ENCODE data around the gene WDR7. TPM values are rescaled to one million over a fixed set of nuclear protein-coding genes. Genes with fewer than 3 reads are reported as not detected.

Gene WDR7
- total and polyA plus RNA-seq, 5 donors, result 7.4 to 32.2 (median 26.7) TPM

GRCh38 chr18:56723068-56723467 lies 71.9 kb downstream of the WDR7 start:
- Histone ChIP-seq H3K4me3 (ENCODE audit: low read length) (no peak overlapping the region), H3K9me3 (ENCODE audit: control insufficient read depth, low read length) (no peaks in the 10 kb centered on the region), H3K27ac (ENCODE audit: low read length) (no peak overlapping the region), H3K4me1 (ENCODE audit: control insufficient read depth, insufficient read depth, low read length) (no peaks in the 10 kb centered on the region), H3K27me3 (ENCODE audit: control insufficient read depth, insufficient read depth) (no peaks in the 10 kb centered on the region)
- 98% methylated on average over 1 of the region's 1 CpG for whole genome bisulfite sequencing
- ATAC-seq (no peak), DNase-seq (no peak)
- intact Hi-C loops (cut with DNase I), result no loop called here

- Histone ChIP-seq H3K4me3 (ENCODE audit: low read length) (no peak overlapping the region), H3K27me3 (ENCODE audit: control insufficient read depth, insufficient read depth) (no peaks in the 10 kb centered on the region), H3K4me1 (ENCODE audit: control insufficient read depth, insufficient read depth, low read length) (no peaks in the 10 kb centered on the region), H3K9me3 (ENCODE audit: control insufficient read depth, low read length) (no peaks in the 10 kb centered on the region), H3K27ac (ENCODE audit: low read length) (no peak overlapping the region)
- DNase-seq (no peak), ATAC-seq (no peak)
- intact Hi-C loops (cut with DNase I), result no loop called here
- WGBS, result 92% methylated on average over 2 of the region's 2 CpGs
These were observed 72.5 kb downstream of the WDR7 start for GRCh38 chr18:56723706-56724105.

- ATAC-seq, result no peak
- Histone ChIP-seq H3K27me3 (ENCODE audit: control insufficient read depth, insufficient read depth) (no peaks in the 10 kb centered on the region), H3K27ac (ENCODE audit: low read length) (no peak overlapping the region), H3K4me1 (ENCODE audit: control insufficient read depth, insufficient read depth, low read length) (no peaks in the 10 kb centered on the region), H3K4me3 (ENCODE audit: low read length) (no peak overlapping the region), H3K9me3 (ENCODE audit: control insufficient read depth, low read length) (no peaks in the 10 kb centered on the region)
- intact Hi-C loops (cut with DNase I), result no loop called here
- DNase-seq, result no peak
- 90% methylated on average over 2 of the region's 2 CpGs for WGBS
These were observed 75.7 kb downstream of the WDR7 start for GRCh38 chr18:56726906-56727305.

- no peak for ATAC-seq
- intact Hi-C loops (cut with DNase I), result no loop called here
- Histone ChIP-seq H3K27ac (ENCODE audit: low read length) (no peak overlapping the region), H3K4me3 (ENCODE audit: low read length) (no peak overlapping the region), H3K9me3 (ENCODE audit: control insufficient read depth, low read length) (no peaks in the 10 kb centered on the region), H3K4me1 (ENCODE audit: control insufficient read depth, insufficient read depth, low read length) (no peaks in the 10 kb centered on the region), H3K27me3 (ENCODE audit: control insufficient read depth, insufficient read depth) (no peaks in the 10 kb centered on the region)
- 93% methylated on average over 5 of the region's 5 CpGs for WGBS
- DNase-seq, result no peak
These were observed 76.2 kb downstream of the WDR7 start for GRCh38 chr18:56727399-56727798.

GRCh38 chr18:56728741-56729140 lies 77.6 kb downstream of the WDR7 start:
- DNase-seq (no peak), ATAC-seq (no peak)
- no peaks in the 10 kb centered on the region for H3K4me1 ChIP-seq (ENCODE audit: control insufficient read depth, insufficient read depth, low read length)
- no peak overlapping the region for H3K27ac ChIP-seq (ENCODE audit: low read length)
- no peak overlapping the region for H3K4me3 ChIP-seq (ENCODE audit: low read length)
- intact Hi-C loops (cut with DNase I), result no loop called here
- 94% methylated on average over 3 of the region's 3 CpGs for WGBS
- no peaks in the 10 kb centered on the region for H3K27me3 ChIP-seq (ENCODE audit: control insufficient read depth, insufficient read depth)
- H3K9me3 ChIP-seq (ENCODE audit: control insufficient read depth, low read length), result no peaks in the 10 kb centered on the region

GRCh38 chr18:56738184-56738583 lies 87.0 kb downstream of the WDR7 start:
- intact Hi-C loops (cut with DNase I), result no loop called here
- WGBS, result 87% methylated on average over 5 of the region's 5 CpGs
- H3K9me3 ChIP-seq (ENCODE audit: control insufficient read depth, low read length), result no peaks in the 10 kb centered on the region
- H3K4me3 ChIP-seq (ENCODE audit: low read length), result no peak overlapping the region
- H3K27me3 ChIP-seq (ENCODE audit: control insufficient read depth, insufficient read depth), result no peaks in the 10 kb centered on the region
- H3K4me1 ChIP-seq (ENCODE audit: control insufficient read depth, insufficient read depth, low read length), result no peaks in the 10 kb centered on the region
- no peak overlapping the region for H3K27ac ChIP-seq (ENCODE audit: low read length)
- ATAC-seq (no peak), DNase-seq (no peak)

- no peak for DNase-seq
- H3K4me3 ChIP-seq (ENCODE audit: low read length), result no peak overlapping the region
- WGBS, result 97% methylated on average over 2 of the region's 2 CpGs
- H3K4me1 ChIP-seq (ENCODE audit: control insufficient read depth, insufficient read depth, low read length), result no peaks in the 10 kb centered on the region
- intact Hi-C loops (cut with DNase I), result loop anchor here in 2 of 4 donors (10.0 kb wide), 2 partner anchors 815 to 825 kb away; no protein-coding TSS in a partner anchor
- ATAC-seq, result no peak
- H3K27ac ChIP-seq (ENCODE audit: low read length), result no peak overlapping the region
- H3K9me3 ChIP-seq (ENCODE audit: control insufficient read depth, low read length), result no peaks in the 10 kb centered on the region
- H3K27me3 ChIP-seq (ENCODE audit: control insufficient read depth, insufficient read depth), result no peaks in the 10 kb centered on the region
These were observed 88.6 kb downstream of the WDR7 start for GRCh38 chr18:56739731-56740130.

- no peaks in the 10 kb centered on the region for H3K9me3 ChIP-seq (ENCODE audit: control insufficient read depth, low read length)
- H3K4me3 ChIP-seq (ENCODE audit: low read length), result no peak overlapping the region
- ATAC-seq (no peak), DNase-seq (no peak)
- WGBS, result 33% methylated on average over 1 of the region's 1 CpG
- no peak overlapping the region for H3K27ac ChIP-seq (ENCODE audit: low read length)
- no peaks in the 10 kb centered on the region for H3K27me3 ChIP-seq (ENCODE audit: control insufficient read depth, insufficient read depth)
- peaks cover 3% of the 10 kb centered on the region for H3K4me1 ChIP-seq (ENCODE audit: control insufficient read depth, insufficient read depth, low read length)
- intact Hi-C loops (cut with DNase I), result loop anchor here in 2 of 4 donors (10.0 kb wide), 2 partner anchors 814 to 824 kb away; no protein-coding TSS in a partner anchor
These were observed 89.5 kb downstream of the WDR7 start for GRCh38 chr18:56740645-56741044.

GRCh38 chr18:56741685-56742084 lies 90.5 kb downstream of the WDR7 start:
- no peak overlapping the region for H3K27ac ChIP-seq (ENCODE audit: low read length)
- ATAC-seq (no peak), DNase-seq (no peak)
- WGBS, result 97% methylated on average over 1 of the region's 1 CpG
- no peak overlapping the region for H3K4me3 ChIP-seq (ENCODE audit: low read length)
- no peaks in the 10 kb centered on the region for H3K9me3 ChIP-seq (ENCODE audit: control insufficient read depth, low read length)
- intact Hi-C loops (cut with DNase I), result loop anchor here in 2 of 4 donors (10.0 kb wide), 2 partner anchors 813 to 823 kb away; no protein-coding TSS in a partner anchor
- H3K27me3 ChIP-seq (ENCODE audit: control insufficient read depth, insufficient read depth), result no peaks in the 10 kb centered on the region
- peaks cover 3% of the 10 kb centered on the region for H3K4me1 ChIP-seq (ENCODE audit: control insufficient read depth, insufficient read depth, low read length)

GRCh38 chr18:56743115-56743514 lies 92.0 kb downstream of the WDR7 start:
- WGBS, result 92% methylated on average over 4 of the region's 4 CpGs
- intact Hi-C loops (cut with DNase I), result loop anchor here in 2 of 4 donors (10.0 kb wide), 2 partner anchors 812 to 822 kb away; no protein-coding TSS in a partner anchor
- ATAC-seq, result no peak
- Histone ChIP-seq H3K4me3 (ENCODE audit: low read length) (no peak overlapping the region), H3K4me1 (ENCODE audit: control insufficient read depth, insufficient read depth, low read length) (peaks cover 6% of the 10 kb centered on the region), H3K27ac (ENCODE audit: low read length) (no peak overlapping the region), H3K27me3 (ENCODE audit: control insufficient read depth, insufficient read depth) (no peaks in the 10 kb centered on the region), H3K9me3 (ENCODE audit: control insufficient read depth, low read length) (no peaks in the 10 kb centered on the region)
- no peak for DNase-seq

- intact Hi-C loops (cut with DNase I), result loop anchor here in 2 of 4 donors (10.0 kb wide), 2 partner anchors 808 to 818 kb away; no protein-coding TSS in a partner anchor
- DNase-seq, result no peak
- H3K27ac ChIP-seq (ENCODE audit: low read length), result no peak overlapping the region
- no peak overlapping the region for H3K4me3 ChIP-seq (ENCODE audit: low read length)
- no peak for ATAC-seq
- WGBS, result 97% methylated on average over 1 of the region's 1 CpG
- H3K27me3 ChIP-seq (ENCODE audit: control insufficient read depth, insufficient read depth), result no peaks in the 10 kb centered on the region
- H3K9me3 ChIP-seq (ENCODE audit: control insufficient read depth, low read length), result no peaks in the 10 kb centered on the region
- peaks cover 6% of the 10 kb centered on the region for H3K4me1 ChIP-seq (ENCODE audit: control insufficient read depth, insufficient read depth, low read length)
These were observed 96.0 kb downstream of the WDR7 start for GRCh38 chr18:56747032-56747658.
